ENCODE data around the gene SNAP91.
"Not testable (repeated sequence)": the region's sequence is repeated elsewhere in the genome, so short reads cannot be mapped to it uniquely, and the experiment has no call there.

Gene SNAP91

GRCh38 chr6:83550482-83550881, 158.4 kb downstream of the SNAP91 start:
- in situ Hi-C loops (cut with MboI; ENCODE audit: low sequenced_read_pairs): not testable (repeated sequence)

- in situ Hi-C loops (cut with MboI; ENCODE audit: low sequenced_read_pairs): no loop called here
Observed at GRCh38 chr6:83546636-83547035, 162.3 kb downstream of the SNAP91 start.

GRCh38 chr6:83539678-83540077, 169.2 kb downstream of the SNAP91 start:
- in situ Hi-C loops (cut with MboI; ENCODE audit: low sequenced_read_pairs): no loop called here

GRCh38 chr6:83536647-83537589, 172.0 kb downstream of the SNAP91 start:
- in situ Hi-C loops (cut with MboI; ENCODE audit: low sequenced_read_pairs): no loop called here

GRCh38 chr6:83536034-83536646, 172.8 kb downstream of the SNAP91 start:
- in situ Hi-C loops (cut with MboI; ENCODE audit: low sequenced_read_pairs): no loop called here

GRCh38 chr6:83518816-83519480, 190.0 kb downstream of the SNAP91 start:
- in situ Hi-C loops (cut with MboI; ENCODE audit: low sequenced_read_pairs): no loop called here

GRCh38 chr6:83517500-83517899, 191.4 kb downstream of the SNAP91 start:
- in situ Hi-C loops (cut with MboI; ENCODE audit: low sequenced_read_pairs): no loop called here

GRCh38 chr6:83514866-83515466, 193.9 kb downstream of the SNAP91 start:
- in situ Hi-C loops (cut with MboI; ENCODE audit: low sequenced_read_pairs): loop anchor here (5.0 kb wide), 1 partner anchor 103 kb away; no protein-coding TSS in a partner anchor

GRCh38 chr6:83514466-83514865, 194.4 kb downstream of the SNAP91 start:
- in situ Hi-C loops (cut with MboI; ENCODE audit: low sequenced_read_pairs): loop anchor here (5.0 kb wide), 1 partner anchor 102 kb away; no protein-coding TSS in a partner anchor

GRCh38 chr6:83511901-83512681, 196.8 kb downstream of the SNAP91 start, which contains the start of gene PRSS35:
Gene PRSS35 (plus strand): TSS chr6:83512534. CDS start chr6:83523442, 10,908 bp downstream.
- in situ Hi-C loops (cut with MboI; ENCODE audit: low sequenced_read_pairs): loop anchor here (5.0 kb wide), 1 partner anchor 100 kb away; no protein-coding TSS in a partner anchor

- in situ Hi-C loops (cut with MboI; ENCODE audit: low sequenced_read_pairs): loop anchor here (5.0 kb wide), 1 partner anchor 99 kb away; no protein-coding TSS in a partner anchor
Observed at GRCh38 chr6:83511266-83511665, 197.6 kb downstream of the SNAP91 start.

- in situ Hi-C loops (cut with MboI; ENCODE audit: low sequenced_read_pairs): loop anchor here (5.0 kb wide), 1 partner anchor 98 kb away; no protein-coding TSS in a partner anchor
Observed at GRCh38 chr6:83510791-83511190, 198.1 kb downstream of the SNAP91 start.

- in situ Hi-C loops (cut with MboI; ENCODE audit: low sequenced_read_pairs): no loop called here
Observed at GRCh38 chr6:83509441-83509840, 199.5 kb downstream of the SNAP91 start.

- in situ Hi-C loops (cut with MboI; ENCODE audit: low sequenced_read_pairs): no loop called here
Observed at GRCh38 chr6:83505356-83505755, 203.5 kb downstream of the SNAP91 start.
